Kasumi-1 (cell line): ENCODE results near the gene PEAK3.

Experiments used
- DNase-seq, 2 experiments: peaks; one replicate each; lab custom pipeline; 2025; lab: John Stamatoyannopoulos, UW

Gene PEAK3

GRCh38 chr19:2315121-2315817 lies 33.3 kb upstream of the PEAK3 start:
- no peak for DNase-seq

GRCh38 chr19:2312820-2313501 lies 31.0 kb upstream of the PEAK3 start:
- no peak for DNase-seq

- no peak for DNase-seq
Observed at GRCh38 chr19:2311093-2311492, 29.1 kb upstream of the PEAK3 start.

- no peak for DNase-seq
Observed at GRCh38 chr19:2309734-2310362, 27.9 kb upstream of the PEAK3 start.

- no peak for DNase-seq
Observed at GRCh38 chr19:2308114-2308556, 26.2 kb upstream of the PEAK3 start, which contains the start of gene LINGO3. Gene LINGO3, minus strand, starts transcription at chr19:2308154. Its CDS starts 16,378 bp downstream, at chr19:2291776.

- no peak for DNase-seq
Observed at GRCh38 chr19:2307518-2308012, 25.6 kb upstream of the PEAK3 start.

- DNase-seq, result no peak
Observed at GRCh38 chr19:2306971-2307370, 25.0 kb upstream of the PEAK3 start.

GRCh38 chr19:2306281-2306806 lies 24.4 kb upstream of the PEAK3 start:
- DNase-seq, result no peak

GRCh38 chr19:2305452-2306280 lies 23.7 kb upstream of the PEAK3 start:
- DNase-seq, result no peak

- DNase-seq, result no peak
Observed at GRCh38 chr19:2303211-2303798, 21.3 kb upstream of the PEAK3 start.

- no peak for DNase-seq
Observed at GRCh38 chr19:2302319-2303210, 20.6 kb upstream of the PEAK3 start.

GRCh38 chr19:2300533-2300932 lies 18.6 kb upstream of the PEAK3 start:
- no peak for DNase-seq

GRCh38 chr19:2296141-2296540 lies 14.2 kb upstream of the PEAK3 start:
- DNase-seq, result no peak

- DNase-seq, result no peak
Observed at GRCh38 chr19:2294687-2295335, 12.8 kb upstream of the PEAK3 start.

- no peak for DNase-seq
Observed at GRCh38 chr19:2291185-2291751, 9.3 kb upstream of the PEAK3 start.

- no peak for DNase-seq
Observed at GRCh38 chr19:2290441-2291184, 8.6 kb upstream of the PEAK3 start.

GRCh38 chr19:2289714-2290435 lies 7.9 kb upstream of the PEAK3 start:
- DNase-seq, result peak; percentile 95 to 97
